HepG2 (cell line): ENCODE results near the gene IPO9. TPM values are rescaled to one million over a fixed set of nuclear protein-coding genes. Genes with fewer than 3 reads are reported as not detected.

Experiments used
- ATAC-seq: fragments of 200-7000 bp; cut with Tn5 transposase; 3 replicates; pipeline ENCODE4 v1.9.1; 2020; ENCODE audit warnings: mild to moderate bottlenecking, moderate library complexity
- BruUV-seq: library from RNA; stranded (reverse); fragments of 400-500 nt; replicated peaks from 2 replicates; lab custom pipeline; 2021; lab: Mats Ljungman, UMichigan
- CTCF ChIA-PET: fragments of 300-600 bp; formaldehyde crosslinking; extraction: SDS; loops from one replicate; lab custom pipeline; 2021; ENCODE audit warnings: low total read pairs, inconsistent platforms, low intra/inter-chr PET ratio; lab: Yijun Ruan, JAX
- POLR2A ChIA-PET: fragments of 350-600 bp; sonication (Branson Sonifier 250); formaldehyde crosslinking; loops from one replicate; lab custom pipeline; 2020; ENCODE audit warnings: antibody characterized with exemption, inconsistent platforms; lab: Yijun Ruan, JAX
- DNase-seq: peaks from one replicate; pipeline ENCODE4 v3.0.0-alpha.2; 2015; ENCODE audit warnings: low spot score
- FAIRE-seq: peaks from 3 replicates; lab custom pipeline; 2011; peaks lifted over from hg19 to GRCh38; lab: Jason Lieb, UNC
- H2AFZ ChIP-seq: one replicate; pipeline ENCODE4 v1.6.1; 2011; ENCODE audit warnings: low read length, inconsistent platforms
- H3K27ac ChIP-seq: fragments of 300-600 bp; 3 replicates; pipeline ENCODE4 v1.8.0; 2011; ENCODE audit warnings: mixed run types, mild to moderate bottlenecking, mixed read lengths, low read length, inconsistent platforms; ENCODE audit not compliant: insufficient read depth; ENCODE audit errors: extremely low read length
- H3K27me3 ChIP-seq, 2 experiments: fragments of 200-600 bp in 1 of 2; 2 replicates in 1 of 2; 3 replicates in 1 of 2; pipeline versions ENCODE4 v1.6.0 to v1.8.0; 2011; ENCODE audit warnings: low read length in 2 of 2, mild to moderate bottlenecking in 2 of 2, moderate library complexity in 2 of 2, inconsistent platforms in 1 of 2; ENCODE audit not compliant: insufficient read depth in 2 of 2, control insufficient read depth in 1 of 2
- H3K36me3 ChIP-seq, 2 experiments: fragments of 200-600 bp in 1 of 2; replicated peaks in 1 of 2; 2 replicates in 1 of 2; 3 replicates in 1 of 2; pipeline versions ENCODE4 v1.5.1 to v1.8.0; 2011; ENCODE audit warnings: low read length in 2 of 2, inconsistent platforms in 1 of 2; ENCODE audit not compliant: insufficient read depth in 2 of 2, control insufficient read depth in 1 of 2
- H3K4me1 ChIP-seq: 2 replicates; pipeline ENCODE4 v1.5.1; 2012; ENCODE audit warnings: low read length, inconsistent platforms; ENCODE audit not compliant: insufficient read depth
- H3K4me2 ChIP-seq: 2 replicates; pipeline ENCODE4 v1.6.0; 2011; ENCODE audit warnings: low read depth, low read length, inconsistent platforms
- H3K4me3 ChIP-seq, 3 experiments: fragments of 200-600 bp in 1 of 3; sonication (generic), shearing (Covaris generic) in 1 of 3; replicated peaks in 1 of 3; 2 replicates each; pipeline ENCODE4 v1.5.1; 2011 to 2016; ENCODE audit warnings: low read length in 3 of 3, inconsistent platforms in 2 of 3, low read depth in 2 of 3, mild to moderate bottlenecking in 2 of 3, control low read depth in 1 of 3, mixed read lengths in 1 of 3; ENCODE audit not compliant: insufficient read depth in 1 of 3
- H3K79me2 ChIP-seq: one replicate; pipeline ENCODE4 v1.6.1; 2011; ENCODE audit warnings: low read length, inconsistent platforms; ENCODE audit not compliant: insufficient read depth
- H3K9ac ChIP-seq: 2 replicates; pipeline ENCODE4 v1.6.0; 2011; ENCODE audit warnings: mild to moderate bottlenecking, low read depth, low read length, inconsistent platforms; ENCODE audit not compliant: insufficient read depth
- H3K9me3 ChIP-seq: 2 replicates; pipeline ENCODE4 v1.5.1; 2012; ENCODE audit warnings: mild to moderate bottlenecking, low read length
- H4K20me1 ChIP-seq: 2 replicates; pipeline ENCODE4 v1.6.0; 2011; ENCODE audit warnings: inconsistent platforms, mild to moderate bottlenecking, low read length, moderate library complexity; ENCODE audit not compliant: insufficient read depth
- CEBPG ChIP-seq: IDR thresholded peaks from 2 replicates; pipeline ENCODE4 v1.6.1; 2016
- HOXA3 ChIP-seq: sonication (generic); formaldehyde crosslinking; IDR thresholded peaks from 2 replicates; pipeline ENCODE4 v1.5.0; 2020; ENCODE audit warnings: missing genetic modification reagents
- ISL2 ChIP-seq: sonication (generic); formaldehyde crosslinking; IDR thresholded peaks from 2 replicates; pipeline ENCODE4 v1.5.0; 2020; ENCODE audit warnings: missing genetic modification reagents
- POGZ ChIP-seq: sonication (generic); formaldehyde crosslinking; IDR thresholded peaks from 2 replicates; pipeline ENCODE4 v1.4.0; 2020; ENCODE audit warnings: mild to moderate bottlenecking, missing genetic modification reagents
- ZMYM4 ChIP-seq: sonication (generic); formaldehyde crosslinking; IDR thresholded peaks from 2 replicates; pipeline ENCODE4 v1.8.1; 2023; ENCODE audit warnings: mild to moderate bottlenecking, missing genetic modification reagents
- ZNF20 ChIP-seq: sonication (generic); formaldehyde crosslinking; IDR thresholded peaks from 2 replicates; pipeline ENCODE4 v1.4.0; 2020; ENCODE audit warnings: mild to moderate bottlenecking, moderate library complexity, missing genetic modification reagents
- ZNF274 ChIP-seq: sonication (generic); formaldehyde crosslinking; IDR thresholded peaks from 2 replicates; pipeline ENCODE4 v1.5.1; 2020; ENCODE audit warnings: mild to moderate bottlenecking, missing genetic modification reagents
- ZNF331 ChIP-seq: sonication (generic); formaldehyde crosslinking; IDR thresholded peaks from 2 replicates; pipeline ENCODE4 v1.4.0; 2020; ENCODE audit warnings: missing genetic modification reagents
- ZNF362 ChIP-seq: sonication (generic); formaldehyde crosslinking; IDR thresholded peaks from 2 replicates; pipeline ENCODE4 v1.4.0; 2020; ENCODE audit warnings: missing genetic modification reagents, mild to moderate bottlenecking, borderline replicate concordance
- ZNF382 ChIP-seq: sonication (generic); formaldehyde crosslinking; IDR thresholded peaks from 2 replicates; pipeline ENCODE4 v1.5.0; 2020; ENCODE audit warnings: missing genetic modification reagents, mild to moderate bottlenecking, borderline replicate concordance
- ZNF7 ChIP-seq: IDR thresholded peaks from 2 replicates; pipeline ENCODE4 v1.6.1; 2016; ENCODE audit warnings: missing biosample characterization, missing genetic modification reagents
- ZNF713 ChIP-seq: sonication (generic); formaldehyde crosslinking; IDR thresholded peaks from 2 replicates; pipeline ENCODE4 v1.4.0; 2020; ENCODE audit warnings: mild to moderate bottlenecking, missing genetic modification reagents
- ZNF781 ChIP-seq: sonication (generic); formaldehyde crosslinking; IDR thresholded peaks from 2 replicates; pipeline ENCODE4 v1.5.1; 2020; ENCODE audit warnings: borderline replicate concordance, mild to moderate bottlenecking, missing genetic modification reagents; ENCODE audit errors: not compliant biosample characterization
- ZSCAN30 ChIP-seq: sonication (generic); formaldehyde crosslinking; IDR thresholded peaks from 2 replicates; pipeline ENCODE4 v1.5.0; 2020; ENCODE audit warnings: mild to moderate bottlenecking, missing genetic modification reagents
- WGBS: methylation state at CpG from one replicate; pipeline ENCODE4 v1.1.6; 2017; ENCODE audit warnings: low lambda C conversion rate; 5-methylcytosine and 5-hydroxymethylcytosine counted together
- in situ Hi-C: cut with HindIII; loops from 2 replicates; pipeline ENCODE4 v1.10.0; 2017; ENCODE audit warnings: low pct_unique_long_range_greater_than_20kb; ENCODE audit not compliant: extremely low pct_ligation_motif_present
- intact Hi-C: fragments of 100-400 bp; cut with micrococcal nuclease; formaldehyde crosslinking; loops from one replicate; pipeline ENCODE4 v1.10.0; 2022; ENCODE audit not compliant: unreplicated experiment
- polyA plus RNA-seq, 8 experiments: library from polyadenylated mRNA; depleted of rRNA in 3 of 8; stranded (reverse) in 7 of 8; unstranded in 1 of 8; fragments of >200 nt; fragmentation: Illumina TruSeq in 4 of 8; extraction: Trizol in 4 of 8; gene quantifications; 2 replicates each; pipeline versions ENCODE4 v1.2.1 to v1.2.3, GENCODE V29; 2011 to 2016; ENCODE audit warnings: low read depth in 4 of 8, missing spikeins in 1 of 8, mixed read lengths in 1 of 8; ENCODE audit not compliant: insufficient read depth in 1 of 8
- total RNA-seq, 5 experiments: library from RNA; depleted of rRNA; stranded (reverse); fragments of >200 nt; fragmentation: Illumina TruSeq; extraction: Trizol; gene quantifications; 2 replicates each; pipeline ENCODE4 v1.2.3, GENCODE V29; 2016; ENCODE audit warnings: low read depth in 1 of 5
- TF ChIP-seq, protein P1 (sequence below): sonication (generic); formaldehyde crosslinking; conservative IDR thresholded peaks from 2 replicates; pipeline ENCODE4 v1.4.0; 2020; ENCODE audit warnings: missing genetic modification reagents
- TF ChIP-seq, protein P2 (sequence below): sonication (generic); formaldehyde crosslinking; IDR thresholded peaks from 2 replicates; pipeline ENCODE4 v1.4.0; 2020; ENCODE audit warnings: missing genetic modification reagents

IPO9 gene
- total and polyA plus RNA-seq, 2 of the 13 experiments (the other 11 are each of a cell fraction or from before 2014, with no cell fraction given) = 31.0 to 34.8 TPM

DNA sequence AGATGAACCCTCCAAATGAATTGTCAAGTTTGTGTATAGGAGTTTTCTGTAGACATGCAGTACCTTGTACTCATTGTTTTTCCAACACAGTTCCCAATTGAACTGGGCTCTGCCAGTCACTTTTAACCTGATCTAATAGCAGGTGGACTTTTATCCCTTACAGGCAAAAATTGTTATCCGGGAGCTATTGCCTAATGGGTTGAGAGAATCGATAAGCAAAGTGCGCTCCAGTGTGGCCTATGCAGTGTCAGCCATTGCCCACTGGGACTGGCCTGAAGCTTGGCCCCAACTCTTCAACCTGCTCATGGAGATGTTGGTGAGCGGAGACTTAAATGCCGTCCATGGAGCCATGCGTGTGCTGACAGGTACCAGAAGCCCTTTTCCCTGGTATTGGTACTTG, 19.3 kb downstream of the IPO9 start:
- no peaks in the 10 kb centered on the region for H3K27me3 ChIP-seq
- H3K9ac ChIP-seq = no peak overlapping the region
- H4K20me1 ChIP-seq = no peaks in the 10 kb centered on the region; the same call in 1 of the 2 replicates
- peaks cover 16% of the 10 kb centered on the region for H3K4me1 ChIP-seq
- no TSS peak for BruUV-seq
- peaks cover 26% of the 10 kb centered on the region for H3K79me2 ChIP-seq
- H3K4me2 ChIP-seq = no peak overlapping the region
- no peak overlapping the region for H3K4me3 ChIP-seq
- H3K9me3 ChIP-seq = no peaks in the 10 kb centered on the region
- intact Hi-C loops (no loop called here), in situ Hi-C loops (no loop called here)
- H3K27ac ChIP-seq = peak overlapping the region; percentile 41
- 78% methylated on average over 6 of the region's 6 CpGs for WGBS
- ChIA-PET POLR2A (interaction anchor here (0.7 kb wide), 1 partner anchor 19 kb away, joined by 5 read pairs; no protein-coding TSS in a partner anchor), CTCF (no interaction called here)
- FAIRE-seq (no peak), ATAC-seq (peak; percentile 83), DNase-seq (no peak)
- peaks cover 14 to 53% of the 10 kb centered on the region in 2 experiments for H3K36me3 ChIP-seq
- no peak overlapping the region for H2AFZ ChIP-seq
- no peak for TF ChIP-seq ISL2 (CRISPR knock-in tag)
- TF ChIP-seq CEBPG (CRISPR knock-in tag) = peak; percentile 39; the same call in 1 of the 2 replicates
- 0 out of 2 replicates have a peak, but pooled peaks have one; percentile 39 for TF ChIP-seq HOXA3 (CRISPR knock-in tag)
- TF ChIP-seq, protein P1, sequence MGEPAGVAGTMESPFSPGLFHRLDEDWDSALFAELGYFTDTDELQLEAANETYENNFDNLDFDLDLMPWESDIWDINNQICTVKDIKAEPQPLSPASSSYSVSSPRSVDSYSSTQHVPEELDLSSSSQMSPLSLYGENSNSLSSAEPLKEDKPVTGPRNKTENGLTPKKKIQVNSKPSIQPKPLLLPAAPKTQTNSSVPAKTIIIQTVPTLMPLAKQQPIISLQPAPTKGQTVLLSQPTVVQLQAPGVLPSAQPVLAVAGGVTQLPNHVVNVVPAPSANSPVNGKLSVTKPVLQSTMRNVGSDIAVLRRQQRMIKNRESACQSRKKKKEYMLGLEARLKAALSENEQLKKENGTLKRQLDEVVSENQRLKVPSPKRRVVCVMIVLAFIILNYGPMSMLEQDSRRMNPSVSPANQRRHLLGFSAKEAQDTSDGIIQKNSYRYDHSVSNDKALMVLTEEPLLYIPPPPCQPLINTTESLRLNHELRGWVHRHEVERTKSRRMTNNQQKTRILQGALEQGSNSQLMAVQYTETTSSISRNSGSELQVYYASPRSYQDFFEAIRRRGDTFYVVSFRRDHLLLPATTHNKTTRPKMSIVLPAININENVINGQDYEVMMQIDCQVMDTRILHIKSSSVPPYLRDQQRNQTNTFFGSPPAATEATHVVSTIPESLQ = no peak
- 0 out of 2 replicates have a peak, but pooled peaks have one; percentile 31 for TF ChIP-seq POGZ (CRISPR knock-in tag)
- no peak for TF ChIP-seq ZNF274 (CRISPR knock-in tag)
- TF ChIP-seq ZNF781 (CRISPR knock-in tag) = no peak
- TF ChIP-seq, protein P2, sequence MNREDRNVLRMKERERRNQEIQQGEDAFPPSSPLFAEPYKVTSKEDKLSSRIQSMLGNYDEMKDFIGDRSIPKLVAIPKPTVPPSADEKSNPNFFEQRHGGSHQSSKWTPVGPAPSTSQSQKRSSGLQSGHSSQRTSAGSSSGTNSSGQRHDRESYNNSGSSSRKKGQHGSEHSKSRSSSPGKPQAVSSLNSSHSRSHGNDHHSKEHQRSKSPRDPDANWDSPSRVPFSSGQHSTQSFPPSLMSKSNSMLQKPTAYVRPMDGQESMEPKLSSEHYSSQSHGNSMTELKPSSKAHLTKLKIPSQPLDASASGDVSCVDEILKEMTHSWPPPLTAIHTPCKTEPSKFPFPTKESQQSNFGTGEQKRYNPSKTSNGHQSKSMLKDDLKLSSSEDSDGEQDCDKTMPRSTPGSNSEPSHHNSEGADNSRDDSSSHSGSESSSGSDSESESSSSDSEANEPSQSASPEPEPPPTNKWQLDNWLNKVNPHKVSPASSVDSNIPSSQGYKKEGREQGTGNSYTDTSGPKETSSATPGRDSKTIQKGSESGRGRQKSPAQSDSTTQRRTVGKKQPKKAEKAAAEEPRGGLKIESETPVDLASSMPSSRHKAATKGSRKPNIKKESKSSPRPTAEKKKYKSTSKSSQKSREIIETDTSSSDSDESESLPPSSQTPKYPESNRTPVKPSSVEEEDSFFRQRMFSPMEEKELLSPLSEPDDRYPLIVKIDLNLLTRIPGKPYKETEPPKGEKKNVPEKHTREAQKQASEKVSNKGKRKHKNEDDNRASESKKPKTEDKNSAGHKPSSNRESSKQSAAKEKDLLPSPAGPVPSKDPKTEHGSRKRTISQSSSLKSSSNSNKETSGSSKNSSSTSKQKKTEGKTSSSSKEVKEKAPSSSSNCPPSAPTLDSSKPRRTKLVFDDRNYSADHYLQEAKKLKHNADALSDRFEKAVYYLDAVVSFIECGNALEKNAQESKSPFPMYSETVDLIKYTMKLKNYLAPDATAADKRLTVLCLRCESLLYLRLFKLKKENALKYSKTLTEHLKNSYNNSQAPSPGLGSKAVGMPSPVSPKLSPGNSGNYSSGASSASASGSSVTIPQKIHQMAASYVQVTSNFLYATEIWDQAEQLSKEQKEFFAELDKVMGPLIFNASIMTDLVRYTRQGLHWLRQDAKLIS (CRISPR knock-in tag) = no peak
- TF ChIP-seq ZNF713 (CRISPR knock-in tag) = no peak
- no peak for TF ChIP-seq ZNF7 (CRISPR knock-in tag)
- peak; percentile 41; the same call in 1 of the 2 replicates for TF ChIP-seq ZMYM4 (CRISPR knock-in tag)
- TF ChIP-seq ZNF331 (CRISPR knock-in tag) = no peak
- no peak for TF ChIP-seq ZNF20
- TF ChIP-seq ZNF382 (CRISPR knock-in tag) = no peak
- no peak for TF ChIP-seq ZNF362
- no peak for TF ChIP-seq ZSCAN30
